SK-N-DZ (cell line): ENCODE data around the gene BSN.

Experiments used
- DNase-seq: peaks from one replicate; pipeline ENCODE4 v3.0.0-alpha.2; 2015; ENCODE audit warnings: low spot score

BSN gene

DNA sequence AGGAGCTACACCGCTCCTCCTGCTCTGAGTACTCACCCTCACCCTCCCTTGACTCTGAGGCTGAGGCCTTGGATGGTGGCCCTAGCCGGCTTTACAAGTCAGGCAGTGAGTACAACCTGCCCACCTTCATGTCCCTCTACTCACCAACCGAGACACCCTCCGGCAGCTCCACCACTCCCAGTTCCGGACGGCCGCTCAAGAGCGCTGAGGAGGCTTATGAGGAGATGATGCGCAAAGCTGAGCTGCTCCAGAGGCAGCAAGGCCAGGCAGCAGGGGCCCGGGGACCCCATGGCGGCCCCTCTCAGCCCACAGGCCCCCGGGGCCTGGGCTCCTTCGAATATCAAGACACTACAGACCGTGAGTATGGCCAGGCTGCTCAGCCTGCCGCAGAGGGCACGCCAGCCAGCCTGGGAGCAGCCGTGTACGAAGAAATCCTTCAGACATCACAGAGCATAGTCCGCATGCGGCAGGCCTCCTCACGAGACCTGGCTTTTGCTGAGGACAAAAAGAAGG is 98.7 kb downstream of the BSN start:
- DNase-seq = no peak

- DNase-seq = no peak
These were observed 99.3 kb downstream of the BSN start for GRCh38 chr3:49653621-49654020.

DNA sequence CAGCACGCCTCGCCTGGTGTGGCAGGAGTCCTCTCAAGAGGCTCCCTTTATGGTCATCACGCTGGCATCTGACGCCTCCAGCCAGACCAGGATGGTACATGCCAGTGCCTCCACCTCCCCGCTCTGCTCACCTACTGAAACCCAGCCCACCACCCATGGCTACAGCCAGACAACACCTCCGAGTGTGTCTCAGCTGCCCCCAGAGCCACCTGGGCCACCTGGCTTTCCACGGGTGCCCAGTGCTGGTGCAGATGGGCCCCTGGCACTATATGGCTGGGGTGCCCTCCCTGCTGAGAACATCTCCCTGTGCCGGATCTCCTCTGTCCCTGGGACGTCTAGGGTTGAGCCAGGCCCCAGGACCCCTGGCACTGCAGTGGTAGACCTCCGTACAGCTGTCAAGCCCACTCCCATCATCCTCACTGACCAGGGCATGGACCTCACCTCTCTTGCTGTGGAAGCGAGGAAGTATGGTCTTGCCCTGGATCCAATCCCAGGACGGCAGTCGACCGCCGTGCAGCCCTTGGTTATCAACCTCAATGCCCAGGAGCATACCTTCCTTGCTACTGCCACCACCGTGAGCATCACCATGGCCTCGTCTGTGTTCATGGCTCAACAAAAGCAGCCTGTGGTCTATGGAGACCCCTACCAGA is 100.0 kb downstream of the BSN start:
- no peak for DNase-seq

DNA sequence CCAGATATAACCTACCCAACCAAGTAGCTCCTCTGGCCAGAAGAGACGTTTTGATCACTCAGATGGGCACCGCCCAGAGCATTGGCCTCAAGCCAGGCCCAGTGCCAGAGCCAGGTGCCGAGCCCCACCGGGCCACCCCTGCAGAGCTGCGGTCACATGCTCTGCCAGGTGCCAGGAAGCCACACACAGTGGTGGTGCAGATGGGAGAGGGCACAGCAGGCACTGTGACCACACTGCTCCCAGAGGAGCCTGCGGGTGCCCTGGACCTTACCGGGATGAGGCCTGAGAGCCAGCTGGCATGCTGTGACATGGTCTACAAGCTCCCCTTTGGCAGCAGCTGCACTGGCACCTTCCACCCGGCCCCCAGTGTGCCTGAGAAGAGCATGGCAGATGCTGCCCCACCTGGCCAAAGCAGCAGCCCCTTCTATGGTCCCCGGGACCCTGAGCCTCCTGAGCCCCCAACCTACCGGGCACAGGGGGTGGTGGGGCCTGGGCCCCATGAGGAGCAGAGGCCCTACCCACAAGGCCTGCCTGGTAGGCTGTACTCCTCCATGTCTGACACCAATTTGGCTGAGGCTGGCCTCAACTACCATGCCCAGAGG is 100.8 kb downstream of the BSN start:
- DNase-seq = no peak

DNA sequence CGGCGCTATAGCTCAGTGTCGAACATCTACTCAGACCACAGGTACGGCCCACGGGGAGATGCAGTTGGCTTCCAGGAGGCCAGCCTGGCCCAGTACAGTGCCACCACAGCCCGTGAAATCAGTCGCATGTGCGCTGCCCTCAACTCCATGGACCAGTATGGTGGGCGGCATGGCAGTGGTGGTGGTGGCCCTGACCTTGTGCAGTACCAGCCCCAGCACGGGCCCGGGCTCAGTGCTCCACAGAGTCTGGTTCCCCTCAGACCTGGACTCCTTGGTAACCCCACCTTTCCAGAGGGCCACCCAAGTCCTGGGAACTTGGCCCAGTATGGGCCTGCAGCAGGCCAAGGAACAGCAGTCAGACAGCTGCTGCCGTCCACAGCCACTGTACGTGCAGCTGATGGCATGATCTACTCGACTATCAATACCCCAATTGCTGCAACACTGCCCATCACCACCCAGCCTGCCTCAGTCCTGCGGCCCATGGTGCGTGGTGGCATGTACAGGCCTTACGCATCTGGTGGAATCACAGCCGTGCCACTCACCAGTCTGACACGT is 101.5 kb downstream of the BSN start:
- DNase-seq = no peak

GRCh38 chr3:49656541-49657112 is 102.3 kb downstream of the BSN start:
- peak; percentile 28 for DNase-seq

DNA sequence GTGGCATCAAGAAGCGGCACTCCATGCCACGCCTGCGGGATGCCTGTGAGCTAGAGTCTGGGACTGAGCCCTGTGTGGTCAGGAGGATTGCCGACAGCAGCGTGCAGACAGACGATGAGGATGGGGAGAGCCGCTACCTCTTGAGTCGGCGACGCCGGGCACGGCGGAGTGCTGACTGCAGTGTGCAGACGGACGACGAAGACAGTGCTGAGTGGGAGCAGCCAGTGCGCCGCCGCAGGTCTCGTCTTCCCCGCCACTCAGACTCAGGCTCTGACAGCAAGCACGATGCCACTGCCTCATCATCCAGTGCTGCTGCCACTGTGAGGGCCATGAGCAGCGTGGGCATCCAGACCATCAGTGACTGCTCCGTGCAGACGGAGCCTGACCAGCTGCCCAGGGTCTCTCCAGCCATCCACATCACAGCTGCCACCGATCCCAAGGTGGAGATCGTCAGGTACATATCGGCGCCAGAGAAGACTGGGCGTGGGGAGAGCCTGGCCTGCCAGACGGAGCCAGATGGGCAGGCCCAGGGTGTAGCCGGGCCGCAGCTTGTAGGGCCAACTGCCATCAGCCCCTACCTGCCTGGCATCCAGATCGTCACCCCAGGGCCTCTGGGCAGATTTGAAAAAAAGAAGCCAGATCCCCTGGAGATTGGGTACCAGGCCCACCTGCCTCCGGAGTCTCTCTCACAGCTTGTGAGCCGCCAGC is 103.1 kb downstream of the BSN start:
- no peak for DNase-seq

DNA sequence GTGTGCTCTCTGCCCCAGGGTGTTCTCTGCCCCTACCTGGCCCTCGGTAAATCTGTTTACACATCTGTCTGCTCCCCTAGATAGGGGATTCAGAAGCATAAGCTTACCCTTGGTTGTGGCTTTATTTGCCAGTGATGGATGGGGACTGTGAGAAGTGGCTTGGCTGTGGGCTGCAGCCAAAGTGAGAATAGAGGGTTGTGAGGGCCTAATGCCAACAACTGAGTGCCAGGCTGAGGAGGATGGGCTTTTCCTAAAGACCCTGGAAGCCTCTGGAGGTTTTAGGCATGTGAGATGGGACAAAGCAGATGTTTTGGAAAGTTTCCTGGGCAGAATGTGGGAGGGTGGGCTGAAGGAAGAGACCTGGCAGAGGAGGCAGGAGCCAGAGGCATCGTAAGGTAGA is 104.4 kb downstream of the BSN start:
- no peak for DNase-seq

GRCh38 chr3:49659756-49660155 is 105.5 kb downstream of the BSN start:
- no peak for DNase-seq

DNA sequence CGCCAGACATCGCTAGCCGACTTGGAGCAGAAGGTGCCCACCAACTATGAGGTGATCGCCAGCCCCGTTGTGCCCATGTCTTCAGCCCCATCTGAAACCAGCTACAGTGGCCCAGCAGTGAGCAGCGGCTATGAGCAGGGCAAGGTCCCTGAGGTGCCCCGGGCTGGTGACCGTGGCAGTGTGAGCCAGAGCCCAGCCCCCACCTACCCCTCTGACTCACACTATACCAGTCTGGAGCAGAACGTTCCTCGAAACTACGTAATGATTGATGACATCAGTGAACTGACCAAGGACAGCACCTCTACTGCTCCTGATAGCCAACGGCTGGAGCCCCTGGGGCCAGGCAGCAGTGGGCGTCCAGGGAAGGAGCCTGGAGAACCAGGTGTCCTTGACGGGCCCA is 107.0 kb downstream of the BSN start:
- no peak for DNase-seq

DNA sequence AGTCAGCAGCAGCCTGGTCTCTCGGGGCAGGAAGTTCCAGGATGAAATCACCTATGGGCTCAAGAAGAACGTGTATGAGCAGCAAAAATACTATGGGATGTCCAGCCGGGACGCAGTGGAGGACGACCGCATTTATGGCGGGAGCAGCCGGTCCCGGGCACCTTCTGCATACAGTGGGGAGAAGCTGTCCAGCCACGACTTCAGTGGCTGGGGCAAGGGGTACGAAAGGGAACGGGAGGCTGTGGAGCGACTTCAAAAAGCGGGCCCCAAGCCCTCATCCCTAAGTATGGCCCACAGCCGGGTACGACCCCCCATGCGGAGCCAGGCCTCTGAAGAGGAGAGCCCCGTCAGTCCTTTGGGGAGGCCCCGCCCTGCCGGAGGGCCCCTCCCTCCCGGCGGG is 107.7 kb downstream of the BSN start:
- no peak for DNase-seq

- DNase-seq = no peak
These were observed 108.6 kb downstream of the BSN start for GRCh38 chr3:49662720-49663413.

- no peak for DNase-seq
These were observed 109.6 kb downstream of the BSN start for GRCh38 chr3:49663831-49664230.

- no peak for DNase-seq
These were observed 110.0 kb downstream of the BSN start for GRCh38 chr3:49664300-49664699.

DNA sequence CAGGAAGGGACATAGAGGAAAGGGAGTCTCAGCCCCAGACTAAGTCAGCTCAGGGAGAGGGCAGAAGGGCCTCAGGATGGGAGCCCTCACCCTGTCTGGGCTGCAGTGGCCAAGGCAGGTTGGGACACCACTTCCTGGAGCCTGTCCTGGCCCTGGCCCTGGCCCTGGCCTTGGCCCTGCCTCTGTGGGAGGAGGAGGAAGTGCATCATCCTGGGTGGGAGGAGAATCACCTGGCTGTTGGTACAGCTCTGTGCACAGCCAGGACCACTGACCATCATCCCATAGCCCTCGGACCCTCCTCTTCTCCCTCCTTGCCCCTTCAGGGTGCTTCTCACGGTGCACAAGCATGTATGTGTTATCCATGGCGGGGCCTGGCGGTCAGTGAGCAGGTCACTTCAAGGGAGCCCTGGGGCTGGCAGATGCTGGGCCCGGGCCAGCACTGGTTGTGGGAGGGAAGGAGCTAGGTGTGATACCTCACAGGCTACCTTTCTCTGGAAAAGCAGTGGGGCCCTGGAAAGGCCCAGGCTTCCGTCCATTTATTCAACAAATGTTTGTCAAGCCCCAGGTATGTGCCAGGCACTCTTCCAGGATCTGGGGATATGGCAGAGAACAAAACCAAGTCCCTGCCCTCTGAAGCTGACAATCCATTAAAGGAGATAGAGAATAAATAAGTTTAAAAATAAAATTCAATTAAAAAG is 111.7 kb downstream of the BSN start:
- no peak for DNase-seq

DNA sequence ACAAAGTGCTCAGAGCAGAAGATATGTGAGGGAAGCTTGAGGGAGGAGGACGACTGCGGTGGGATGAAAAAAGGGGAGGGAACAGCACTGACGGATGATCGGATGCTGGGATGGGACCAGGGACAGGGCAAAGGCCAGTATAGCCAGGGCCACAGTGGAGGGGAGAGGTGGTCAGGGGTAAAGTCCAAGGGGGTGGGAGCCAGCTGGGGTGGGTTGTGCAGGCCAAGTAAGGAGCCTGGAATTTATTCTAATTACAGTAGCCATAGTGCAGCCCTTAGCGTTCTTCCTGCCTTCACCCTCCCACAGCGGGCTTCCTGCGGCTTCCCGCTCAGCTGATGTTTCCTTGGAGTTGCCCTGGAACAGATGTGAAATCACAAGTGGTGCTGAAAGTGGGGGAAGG is 112.3 kb downstream of the BSN start:
- no peak for DNase-seq

- DNase-seq = no peak
These were observed 113.6 kb downstream of the BSN start for GRCh38 chr3:49667701-49668413.

DNA sequence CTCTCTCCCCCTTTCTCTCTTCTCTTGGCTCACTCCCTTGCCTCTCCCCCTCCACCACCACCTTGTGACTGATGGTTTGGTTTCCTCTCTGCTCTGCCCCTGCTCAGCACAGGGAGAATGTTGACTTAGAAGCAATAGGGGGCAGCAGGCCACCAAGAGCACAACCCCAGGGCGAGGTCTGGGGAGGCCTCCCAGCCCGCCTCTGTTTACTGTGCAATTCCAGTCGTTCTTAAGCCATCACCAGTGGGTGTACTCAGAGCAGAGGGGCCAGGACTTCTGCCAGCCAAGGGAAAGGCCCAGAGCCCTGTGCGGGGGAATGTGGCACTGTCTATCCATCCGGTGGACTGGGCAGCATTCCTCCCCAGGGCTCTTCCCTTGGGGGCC is 114.1 kb downstream of the BSN start:
- no peak for DNase-seq

DNA sequence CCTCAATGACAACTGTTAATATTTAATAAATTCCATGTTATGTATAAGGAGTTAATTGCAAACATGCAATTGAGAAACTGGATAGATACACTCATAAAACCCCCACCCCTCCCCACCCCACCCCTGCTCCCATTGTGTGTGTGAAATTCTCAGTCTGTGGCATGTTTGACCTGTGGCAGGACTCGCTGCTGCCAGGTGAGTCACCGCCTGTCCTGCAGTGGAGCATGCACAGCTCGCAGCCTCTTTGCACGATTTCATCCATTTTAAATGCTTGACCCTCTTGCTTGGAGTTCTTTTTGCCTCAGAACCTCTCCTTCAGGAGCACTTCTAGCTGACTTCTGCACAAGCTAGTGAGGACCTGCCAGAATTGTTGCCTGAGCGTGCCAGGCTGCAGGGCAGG is 114.6 kb downstream of the BSN start:
- DNase-seq = no peak

DNA sequence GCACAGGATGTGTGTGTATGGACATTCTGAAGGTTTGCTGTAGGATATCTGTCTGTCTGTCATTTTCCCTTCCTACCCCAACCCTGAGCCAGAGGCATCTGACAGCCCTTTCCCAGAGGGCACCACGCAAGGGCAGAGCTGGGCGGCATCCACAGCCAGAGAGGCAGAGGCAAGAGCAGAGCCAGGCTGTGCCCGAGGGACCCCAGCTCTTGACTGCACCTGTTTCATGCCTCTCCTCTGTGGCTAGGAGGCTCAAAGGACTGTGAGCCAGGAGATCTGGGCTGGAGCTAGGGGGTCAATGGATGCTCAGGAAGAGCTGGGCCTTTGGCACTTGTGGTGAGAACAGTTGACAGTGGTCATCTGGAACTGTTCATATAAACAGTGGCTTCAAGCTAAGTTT is 115.1 kb downstream of the BSN start:
- DNase-seq = no peak

DNA sequence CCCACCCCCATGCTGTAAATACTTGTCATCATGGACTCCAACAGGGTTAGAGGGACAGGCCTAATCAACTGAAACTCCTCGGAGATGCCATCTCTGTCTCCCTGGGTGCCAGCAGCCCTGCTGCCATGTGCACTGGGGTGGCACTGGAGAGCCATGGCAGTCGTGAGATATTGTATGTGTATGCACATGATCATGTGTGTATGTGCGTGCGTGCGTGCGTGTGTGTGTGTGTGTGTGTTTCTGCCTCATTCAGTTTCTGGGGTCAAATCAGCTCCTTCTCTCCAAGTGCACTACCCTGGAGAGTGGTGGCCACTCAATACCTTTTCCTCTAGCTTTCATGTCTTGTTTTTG is 116.6 kb downstream of the BSN start:
- DNase-seq = no peak
